ENCODE results near the gene CALN1.

Gene CALN1

GRCh38 chr7:71867626-71868025, 544.5 kb downstream of the CALN1 start:
- TF ChIP-seq GATA2 (IDR thresholded peaks at IDR 0.05; ENCODE audit: low read depth, low read length) (no peak), GATA3 (IDR thresholded peaks at IDR 0.05; ENCODE audit: low read depth, low read length) (no peak)

- no peak for TF ChIP-seq GATA2 (IDR thresholded peaks at IDR 0.05; ENCODE audit: low read depth, low read length)
Measured at GRCh38 chr7:71865172-71865571, 547.0 kb downstream of the CALN1 start.

GRCh38 chr7:71864130-71864529, 548.0 kb downstream of the CALN1 start:
- no peak for TF ChIP-seq GATA3 (IDR thresholded peaks at IDR 0.05; ENCODE audit: low read depth, low read length)
- no peak for TF ChIP-seq GATA2 (IDR thresholded peaks at IDR 0.05; ENCODE audit: low read depth, low read length)

GRCh38 chr7:71860572-71860971, 551.6 kb downstream of the CALN1 start:
- no peak for TF ChIP-seq GATA2 (IDR thresholded peaks at IDR 0.05; ENCODE audit: low read depth, low read length)
- TF ChIP-seq GATA3 (IDR thresholded peaks at IDR 0.05; ENCODE audit: low read depth, low read length), result no peak

GRCh38 chr7:71857338-71857737, 554.8 kb downstream of the CALN1 start:
- TF ChIP-seq GATA3 (IDR thresholded peaks at IDR 0.05; ENCODE audit: low read depth, low read length), result no peak
- TF ChIP-seq GATA2 (IDR thresholded peaks at IDR 0.05; ENCODE audit: low read depth, low read length), result no peak

- TF ChIP-seq GATA2 (IDR thresholded peaks at IDR 0.05; ENCODE audit: low read depth, low read length), result no peak
- TF ChIP-seq GATA3 (IDR thresholded peaks at IDR 0.05; ENCODE audit: low read depth, low read length), result no peak
Measured at GRCh38 chr7:71854546-71855397, 557.4 kb downstream of the CALN1 start.

GRCh38 chr7:71851776-71852498, 560.2 kb downstream of the CALN1 start:
- no peak for TF ChIP-seq GATA3 (IDR thresholded peaks at IDR 0.05; ENCODE audit: low read depth, low read length)
- TF ChIP-seq GATA2 (IDR thresholded peaks at IDR 0.05; ENCODE audit: low read depth, low read length), result no peak

GRCh38 chr7:71846160-71846559, 566.0 kb downstream of the CALN1 start:
- TF ChIP-seq GATA3 (IDR thresholded peaks at IDR 0.05; ENCODE audit: low read depth, low read length) (no peak), GATA2 (IDR thresholded peaks at IDR 0.05; ENCODE audit: low read depth, low read length) (no peak)

- TF ChIP-seq GATA2 (IDR thresholded peaks at IDR 0.05; ENCODE audit: low read depth, low read length) (no peak), GATA3 (IDR thresholded peaks at IDR 0.05; ENCODE audit: low read depth, low read length) (no peak)
Measured at GRCh38 chr7:71843676-71844075, 568.5 kb downstream of the CALN1 start.

GRCh38 chr7:71842786-71843185, 569.4 kb downstream of the CALN1 start:
- TF ChIP-seq GATA3 (IDR thresholded peaks at IDR 0.05; ENCODE audit: low read depth, low read length) (no peak), GATA2 (IDR thresholded peaks at IDR 0.05; ENCODE audit: low read depth, low read length) (no peak)

- no peak for TF ChIP-seq GATA2 (IDR thresholded peaks at IDR 0.05; ENCODE audit: low read depth, low read length)
- TF ChIP-seq GATA3 (IDR thresholded peaks at IDR 0.05; ENCODE audit: low read depth, low read length), result no peak
Measured at GRCh38 chr7:71842381-71842780, 569.8 kb downstream of the CALN1 start.

GRCh38 chr7:71835056-71835455, 577.1 kb downstream of the CALN1 start:
- TF ChIP-seq GATA2 (IDR thresholded peaks at IDR 0.05; ENCODE audit: low read depth, low read length) (no peak), GATA3 (IDR thresholded peaks at IDR 0.05; ENCODE audit: low read depth, low read length) (no peak)

GRCh38 chr7:71829515-71829914, 582.6 kb downstream of the CALN1 start:
- TF ChIP-seq GATA3 (IDR thresholded peaks at IDR 0.05; ENCODE audit: low read depth, low read length) (no peak), GATA2 (IDR thresholded peaks at IDR 0.05; ENCODE audit: low read depth, low read length) (no peak)

GRCh38 chr7:71828361-71828760, 583.8 kb downstream of the CALN1 start:
- TF ChIP-seq GATA3 (IDR thresholded peaks at IDR 0.05; ENCODE audit: low read depth, low read length), result no peak
- TF ChIP-seq GATA2 (IDR thresholded peaks at IDR 0.05; ENCODE audit: low read depth, low read length), result no peak

GRCh38 chr7:71826141-71826540, 586.0 kb downstream of the CALN1 start:
- TF ChIP-seq GATA2 (IDR thresholded peaks at IDR 0.05; ENCODE audit: low read depth, low read length), result no peak
- TF ChIP-seq GATA3 (IDR thresholded peaks at IDR 0.05; ENCODE audit: low read depth, low read length), result no peak

Data from SH-SY5Y (cell line).